ENCODE results near the gene PHACTR3. TPM values are rescaled to one million over a fixed set of nuclear protein-coding genes. Genes with fewer than 3 reads are reported as not detected.

The PHACTR3 gene
- polyA plus RNA-seq, 1 donor = 8.3 TPM

DNA sequence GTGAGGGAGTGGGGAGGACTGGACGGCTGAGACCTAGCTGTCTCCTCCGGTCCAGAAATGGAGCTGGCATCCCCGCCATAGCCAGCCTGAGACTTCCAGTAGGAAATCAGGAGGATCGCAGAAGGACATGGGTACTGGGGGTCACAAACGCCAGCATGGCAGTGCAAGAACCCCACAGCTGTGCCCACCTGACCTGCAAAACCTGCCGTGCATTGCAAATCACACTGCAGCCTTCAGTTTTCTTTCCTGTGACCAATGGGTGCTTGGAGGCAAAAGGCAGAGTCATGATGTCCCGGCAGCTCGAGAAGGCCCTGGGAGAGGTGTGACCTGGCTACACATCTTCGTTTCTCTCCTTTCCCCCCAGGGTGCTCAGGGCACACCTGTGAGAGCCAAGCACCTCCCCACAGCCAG is 23.3 kb upstream of the PHACTR3 start:
- DNase-seq = no peak
- H3K9me3 ChIP-seq (ENCODE audit: control insufficient read depth, low read depth, low read length) = no peaks in the 10 kb centered on the region

DNA sequence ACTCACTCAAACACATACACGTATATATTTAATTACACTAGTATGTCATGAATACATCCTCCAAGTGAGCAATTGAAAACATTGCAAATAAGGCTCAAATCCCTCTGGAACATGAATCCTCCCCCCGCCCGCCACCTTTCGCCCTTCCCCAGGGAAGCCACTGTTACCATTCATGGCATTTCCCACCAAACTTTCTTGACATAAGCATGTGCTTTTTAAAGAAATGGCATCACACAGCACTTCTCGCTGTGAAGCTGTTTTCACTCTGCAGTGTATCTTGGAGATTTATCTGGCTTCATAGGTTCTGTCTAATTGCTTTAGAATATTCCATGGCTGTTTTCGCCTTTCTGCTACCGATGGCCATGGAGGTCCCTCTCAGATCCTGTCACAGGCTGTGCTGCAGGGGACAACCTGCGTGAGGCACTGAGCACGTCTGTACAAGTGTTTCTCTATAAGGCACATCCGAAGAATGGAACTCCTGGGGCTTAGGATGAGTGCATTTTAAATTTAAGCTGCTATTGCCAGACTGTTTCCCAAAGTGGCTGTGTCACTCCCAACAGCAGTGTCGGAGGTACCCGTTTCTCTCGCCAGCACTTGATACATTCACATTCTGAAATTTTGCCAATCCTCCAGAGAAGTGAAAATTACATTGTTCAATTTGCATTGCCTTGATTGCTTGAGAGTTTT is 22.2 kb upstream of the PHACTR3 start:
- peaks cover 33% of the 10 kb centered on the region for H3K27me3 ChIP-seq (ENCODE audit: control insufficient read depth, insufficient read depth, low read length)
- H3K4me1 ChIP-seq (ENCODE audit: control insufficient read depth, insufficient read depth, low read length) = no peaks in the 10 kb centered on the region
- H3K36me3 ChIP-seq (ENCODE audit: control insufficient read depth, insufficient read depth, low read length) = no peaks in the 10 kb centered on the region
- 100% methylated on average over 1 of the region's 13 CpGs for WGBS (ENCODE audit: insufficient coverage, low lambda C conversion rate)
- no peak overlapping the region for H3K27ac ChIP-seq (ENCODE audit: low read length)
- H3K9me3 ChIP-seq (ENCODE audit: control insufficient read depth, low read depth, low read length) = no peaks in the 10 kb centered on the region
- no peak overlapping the region for H3K4me3 ChIP-seq (ENCODE audit: low read length)
- DNase-seq = no peak

More for the DNA sequence above, 23.3 kb upstream of the PHACTR3 start:
- Histone ChIP-seq H3K36me3 (ENCODE audit: control insufficient read depth, insufficient read depth, low read length) (no peaks in the 10 kb centered on the region), H3K4me1 (ENCODE audit: control insufficient read depth, insufficient read depth, low read length) (no peaks in the 10 kb centered on the region), H3K27me3 (ENCODE audit: control insufficient read depth, insufficient read depth, low read length) (peaks cover 44% of the 10 kb centered on the region), H3K27ac (ENCODE audit: low read length) (no peak overlapping the region), H3K4me3 (ENCODE audit: low read length) (no peak overlapping the region)
- whole genome bisulfite sequencing (ENCODE audit: insufficient coverage, low lambda C conversion rate) = no CpG with 5 or more reads among the region's 9 CpGs

DNA sequence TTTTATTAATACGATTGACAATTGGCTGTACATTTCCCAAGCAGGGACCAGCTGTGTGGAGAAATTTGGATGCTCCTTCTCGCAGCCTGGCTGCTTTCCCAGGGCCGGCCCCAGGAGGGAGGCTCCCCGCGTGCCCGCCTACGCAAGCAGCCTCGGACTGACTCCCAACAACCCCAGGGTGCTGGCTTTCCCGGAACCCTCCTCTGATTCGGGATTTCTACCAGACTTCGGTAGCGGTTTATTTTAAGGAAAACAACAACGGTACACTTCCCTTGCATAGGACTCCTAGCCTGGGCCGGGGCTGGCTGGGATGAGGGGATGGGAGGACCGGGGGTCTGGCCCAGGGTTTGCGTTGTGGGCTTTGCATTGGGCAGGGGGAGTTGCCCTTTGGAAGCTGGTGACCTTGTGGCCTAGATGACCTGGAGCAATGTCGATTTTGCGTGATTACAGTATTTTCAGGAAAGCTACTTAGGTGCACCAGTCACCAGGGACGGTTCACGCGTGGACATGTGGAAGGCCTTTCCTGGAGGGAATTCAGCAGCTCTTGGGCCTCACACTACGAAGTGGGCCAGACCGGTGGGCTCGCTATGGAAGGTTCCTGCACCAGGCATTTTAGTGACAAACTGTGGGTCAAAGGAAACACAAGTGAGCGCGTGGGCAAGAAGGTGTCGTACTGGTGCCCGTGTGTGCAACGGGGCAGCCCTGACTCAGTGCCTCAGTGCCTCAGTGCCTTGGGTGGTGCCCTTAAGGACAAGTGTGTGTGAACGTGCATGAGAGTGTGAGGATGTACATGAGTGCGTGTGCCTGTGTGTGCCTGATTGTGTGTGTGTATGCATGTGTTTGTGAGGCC is 20.7 kb upstream of the PHACTR3 start:
- no peak overlapping the region for H3K4me3 ChIP-seq (ENCODE audit: low read length)
- H3K9me3 ChIP-seq (ENCODE audit: control insufficient read depth, low read depth, low read length) = peaks cover 3% of the 10 kb centered on the region
- no peaks in the 10 kb centered on the region for H3K4me1 ChIP-seq (ENCODE audit: control insufficient read depth, insufficient read depth, low read length)
- H3K27ac ChIP-seq (ENCODE audit: low read length) = no peak overlapping the region
- DNase-seq = no peak
- peaks cover 21% of the 10 kb centered on the region for H3K27me3 ChIP-seq (ENCODE audit: control insufficient read depth, insufficient read depth, low read length)
- H3K36me3 ChIP-seq (ENCODE audit: control insufficient read depth, insufficient read depth, low read length) = no peaks in the 10 kb centered on the region
- WGBS (ENCODE audit: insufficient coverage, low lambda C conversion rate) = no CpG with 5 or more reads among the region's 31 CpGs

DNA sequence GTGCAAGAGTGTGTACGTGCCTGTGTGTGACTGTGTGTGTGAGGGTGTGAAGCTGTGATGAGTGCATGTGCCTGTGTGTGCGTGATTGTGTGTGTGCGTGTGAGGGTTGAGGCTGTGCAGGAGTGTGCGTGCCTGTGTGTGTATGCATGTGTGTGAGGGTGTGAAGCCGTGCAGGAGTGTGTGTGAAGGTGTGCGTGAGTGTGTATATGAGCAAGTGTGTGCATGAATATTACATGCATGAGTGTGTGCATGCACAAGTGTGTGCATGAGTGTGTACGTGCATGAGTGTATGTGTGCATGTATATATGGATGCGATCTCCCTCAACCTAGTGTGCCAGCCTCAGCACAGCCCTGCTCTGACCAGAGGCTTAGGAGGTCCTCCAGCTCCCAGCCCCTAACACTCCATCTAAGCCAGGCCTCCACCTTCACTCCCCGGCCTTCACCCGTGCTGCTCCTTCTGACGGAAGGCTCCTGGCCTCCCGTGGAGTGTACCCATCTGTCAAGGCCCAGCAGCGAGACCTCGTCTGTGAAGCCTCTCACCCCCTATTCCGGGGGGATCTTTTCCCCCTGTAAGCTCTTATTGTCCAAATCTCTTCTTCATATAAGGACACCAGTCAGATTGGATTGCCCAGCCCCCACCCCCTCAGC is 19.9 kb upstream of the PHACTR3 start:
- no peak overlapping the region for H3K4me3 ChIP-seq (ENCODE audit: low read length)
- no peaks in the 10 kb centered on the region for H3K36me3 ChIP-seq (ENCODE audit: control insufficient read depth, insufficient read depth, low read length)
- H3K9me3 ChIP-seq (ENCODE audit: control insufficient read depth, low read depth, low read length) = peaks cover 3% of the 10 kb centered on the region
- no peak overlapping the region for H3K27ac ChIP-seq (ENCODE audit: low read length)
- DNase-seq = no peak
- peaks cover 13% of the 10 kb centered on the region for H3K27me3 ChIP-seq (ENCODE audit: control insufficient read depth, insufficient read depth, low read length)
- no peaks in the 10 kb centered on the region for H3K4me1 ChIP-seq (ENCODE audit: control insufficient read depth, insufficient read depth, low read length)
- 100% methylated on average over 3 of the region's 15 CpGs for WGBS (ENCODE audit: insufficient coverage, low lambda C conversion rate)

DNA sequence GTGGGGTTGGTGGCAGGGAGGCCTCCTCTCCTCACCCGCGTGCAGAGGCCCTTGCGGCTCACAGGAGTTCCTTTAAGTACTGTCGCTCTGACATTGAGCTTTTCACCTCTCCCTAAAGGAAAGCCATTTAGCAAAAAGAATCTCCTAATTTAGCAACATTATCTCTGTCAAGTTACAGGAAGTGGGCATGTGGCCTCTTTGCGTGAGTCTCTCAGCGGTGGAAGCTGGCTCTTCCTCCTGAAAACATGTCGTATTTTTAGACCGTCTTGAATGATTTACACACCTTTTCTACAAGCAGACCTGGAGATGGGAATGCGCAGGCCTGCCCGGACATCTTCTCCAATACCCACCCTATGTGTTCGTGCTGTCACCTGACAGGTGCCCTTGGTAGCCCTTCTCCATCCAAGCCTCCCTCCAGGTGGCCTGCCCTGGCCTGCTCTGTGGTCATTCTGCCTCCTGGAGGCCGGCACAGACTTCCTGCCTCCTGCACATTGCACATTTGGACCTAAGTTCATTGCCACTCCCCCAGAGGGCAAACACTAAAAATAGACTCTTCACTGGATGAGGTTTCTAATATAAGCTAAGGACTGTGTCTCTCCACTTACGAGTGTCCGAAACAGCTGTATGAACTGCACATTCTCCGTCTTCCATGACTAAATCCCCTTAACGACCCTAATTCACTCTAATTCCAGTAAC is 18.5 kb upstream of the PHACTR3 start:
- no peaks in the 10 kb centered on the region for H3K4me1 ChIP-seq (ENCODE audit: control insufficient read depth, insufficient read depth, low read length)
- no CpG with 5 or more reads among the region's 16 CpGs for WGBS (ENCODE audit: insufficient coverage, low lambda C conversion rate)
- peaks cover 3% of the 10 kb centered on the region for H3K27me3 ChIP-seq (ENCODE audit: control insufficient read depth, insufficient read depth, low read length)

DNA sequence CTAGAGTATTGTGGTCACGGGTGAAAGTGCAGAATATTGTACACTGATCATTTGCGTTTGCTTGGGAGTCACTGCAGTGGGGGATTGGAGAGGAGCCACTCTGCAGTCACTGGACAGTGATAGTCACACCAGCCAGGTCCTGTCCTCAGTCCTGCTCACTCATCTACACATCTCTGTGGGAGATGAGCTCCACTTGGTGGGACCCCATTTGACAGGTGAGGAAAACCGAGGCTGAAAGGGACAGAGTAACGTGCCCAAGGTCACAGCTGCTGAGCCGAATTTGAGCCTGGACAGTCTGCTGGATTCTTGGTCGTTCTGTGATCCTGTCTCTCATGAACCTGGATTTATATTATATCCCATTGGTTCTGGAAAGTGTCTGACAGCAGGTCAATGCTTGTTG is 17.7 kb upstream of the PHACTR3 start:
- H3K36me3 ChIP-seq (ENCODE audit: control insufficient read depth, insufficient read depth, low read length) = no peaks in the 10 kb centered on the region
- no peaks in the 10 kb centered on the region for H3K4me1 ChIP-seq (ENCODE audit: control insufficient read depth, insufficient read depth, low read length)
- no peak for DNase-seq
- no peak overlapping the region for H3K27ac ChIP-seq (ENCODE audit: low read length)
- peaks cover 3% of the 10 kb centered on the region for H3K9me3 ChIP-seq (ENCODE audit: control insufficient read depth, low read depth, low read length)
- WGBS (ENCODE audit: insufficient coverage, low lambda C conversion rate) = no CpG with 5 or more reads among the region's 6 CpGs
- no peak overlapping the region for H3K4me3 ChIP-seq (ENCODE audit: low read length)
- H3K27me3 ChIP-seq (ENCODE audit: control insufficient read depth, insufficient read depth, low read length) = no peaks in the 10 kb centered on the region

More for the DNA sequence above, 18.5 kb upstream of the PHACTR3 start:
- Histone ChIP-seq H3K4me3 (ENCODE audit: low read length) (no peak overlapping the region), H3K36me3 (ENCODE audit: control insufficient read depth, insufficient read depth, low read length) (no peaks in the 10 kb centered on the region), H3K9me3 (ENCODE audit: control insufficient read depth, low read depth, low read length) (peaks cover 3% of the 10 kb centered on the region), H3K27ac (ENCODE audit: low read length) (no peak overlapping the region)
- no peak for DNase-seq

DNA sequence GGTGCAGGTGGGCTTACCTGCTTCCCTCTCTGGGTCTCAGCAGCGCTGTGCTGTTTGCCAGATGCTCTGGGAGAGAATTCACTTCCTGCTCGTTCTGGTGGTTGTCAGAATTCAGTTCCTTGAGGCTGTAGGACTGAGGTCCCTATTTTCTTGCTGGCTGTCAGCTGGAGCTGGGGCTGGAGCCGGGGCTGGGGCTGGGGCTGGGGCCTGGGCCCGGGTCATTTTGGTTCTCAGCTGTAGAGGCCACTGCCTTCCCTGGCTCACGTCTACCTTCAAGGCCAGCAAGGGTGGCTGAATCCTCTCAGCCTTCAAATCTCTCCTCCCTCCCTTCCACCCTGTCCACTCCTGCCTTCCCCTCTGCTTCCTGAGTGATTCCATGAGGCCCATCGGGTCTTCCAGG is 16.8 kb upstream of the PHACTR3 start:
- no CpG with 5 or more reads among the region's 6 CpGs for WGBS (ENCODE audit: insufficient coverage, low lambda C conversion rate)
- Histone ChIP-seq H3K4me1 (ENCODE audit: control insufficient read depth, insufficient read depth, low read length) (no peaks in the 10 kb centered on the region), H3K9me3 (ENCODE audit: control insufficient read depth, low read depth, low read length) (peaks cover 3% of the 10 kb centered on the region), H3K27ac (ENCODE audit: low read length) (no peak overlapping the region), H3K36me3 (ENCODE audit: control insufficient read depth, insufficient read depth, low read length) (no peaks in the 10 kb centered on the region), H3K4me3 (ENCODE audit: low read length) (no peak overlapping the region), H3K27me3 (ENCODE audit: control insufficient read depth, insufficient read depth, low read length) (no peaks in the 10 kb centered on the region)
- no peak for DNase-seq

DNA sequence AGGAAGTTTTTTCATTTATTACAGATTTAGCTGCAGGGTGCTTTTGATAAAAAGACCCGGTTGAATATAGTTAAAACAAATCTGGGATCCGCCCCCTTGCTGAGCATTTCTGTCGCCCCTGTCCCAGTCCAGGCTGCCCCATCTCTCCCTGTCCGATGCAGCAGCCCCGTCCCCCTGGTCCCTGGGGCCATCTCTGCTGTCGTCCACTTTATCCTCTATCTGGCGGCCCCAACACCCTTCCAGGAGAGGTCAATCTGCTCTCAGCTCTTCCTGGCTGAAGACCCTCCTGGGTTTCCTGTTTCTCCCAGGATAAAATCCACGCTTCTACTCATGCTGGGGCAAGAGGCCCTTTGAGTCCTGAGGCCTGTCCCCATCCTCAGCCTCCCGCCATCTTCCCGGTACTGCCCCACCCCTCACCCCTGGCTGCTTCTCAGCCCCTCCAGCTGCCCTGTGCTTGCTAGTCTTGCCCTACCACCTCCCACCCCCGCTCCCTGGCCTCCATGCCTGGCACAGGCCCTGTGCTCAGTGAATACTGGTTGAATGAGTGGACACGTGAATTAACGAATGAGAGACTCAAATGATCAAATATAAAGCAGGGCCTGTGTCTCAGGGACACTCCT is 16.0 kb upstream of the PHACTR3 start:
- Histone ChIP-seq H3K4me1 (ENCODE audit: control insufficient read depth, insufficient read depth, low read length) (no peaks in the 10 kb centered on the region), H3K27ac (ENCODE audit: low read length) (no peak overlapping the region), H3K36me3 (ENCODE audit: control insufficient read depth, insufficient read depth, low read length) (no peaks in the 10 kb centered on the region), H3K9me3 (ENCODE audit: control insufficient read depth, low read depth, low read length) (peaks cover 3% of the 10 kb centered on the region), H3K4me3 (ENCODE audit: low read length) (no peak overlapping the region), H3K27me3 (ENCODE audit: control insufficient read depth, insufficient read depth, low read length) (no peaks in the 10 kb centered on the region)
- no peak for DNase-seq
- 100% methylated on average over 2 of the region's 13 CpGs for WGBS (ENCODE audit: insufficient coverage, low lambda C conversion rate)

DNA sequence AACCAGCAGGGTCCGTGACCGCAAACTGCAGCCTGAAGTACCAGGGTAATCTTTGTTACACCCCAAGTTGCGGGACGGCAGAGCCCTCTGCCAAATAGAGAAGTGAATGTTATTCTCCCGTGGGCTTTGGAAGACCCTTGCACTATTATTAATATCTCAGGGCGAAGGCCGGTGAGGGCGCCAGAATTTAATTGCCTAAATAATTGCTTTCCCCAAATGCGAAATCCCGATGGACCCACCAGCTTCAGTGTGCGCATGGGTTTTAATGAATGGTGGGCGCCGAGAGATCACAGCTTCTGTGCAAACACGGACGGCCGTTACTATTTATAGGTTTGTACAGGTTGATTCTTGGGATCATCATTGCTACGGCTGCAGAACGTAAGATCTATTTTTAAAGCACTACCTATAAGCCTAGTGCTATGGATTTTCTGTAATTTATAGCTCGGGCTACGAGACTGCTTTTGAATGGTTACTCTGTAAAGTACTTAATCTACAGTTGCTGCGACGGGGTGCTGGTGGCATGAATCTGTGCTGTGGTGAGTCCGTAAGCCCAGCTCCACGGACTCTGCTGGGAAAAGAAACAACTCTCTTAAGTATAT is 15.2 kb upstream of the PHACTR3 start:
- Histone ChIP-seq H3K36me3 (ENCODE audit: control insufficient read depth, insufficient read depth, low read length) (no peaks in the 10 kb centered on the region), H3K9me3 (ENCODE audit: control insufficient read depth, low read depth, low read length) (peaks cover 3% of the 10 kb centered on the region), H3K27me3 (ENCODE audit: control insufficient read depth, insufficient read depth, low read length) (no peaks in the 10 kb centered on the region), H3K27ac (ENCODE audit: low read length) (no peak overlapping the region), H3K4me1 (ENCODE audit: control insufficient read depth, insufficient read depth, low read length) (no peaks in the 10 kb centered on the region), H3K4me3 (ENCODE audit: low read length) (no peak overlapping the region)
- DNase-seq = no peak
- WGBS (ENCODE audit: insufficient coverage, low lambda C conversion rate) = 100% methylated on average over 1 of the region's 24 CpGs
